ENCODE results near the gene RAPGEF2.

DNA sequence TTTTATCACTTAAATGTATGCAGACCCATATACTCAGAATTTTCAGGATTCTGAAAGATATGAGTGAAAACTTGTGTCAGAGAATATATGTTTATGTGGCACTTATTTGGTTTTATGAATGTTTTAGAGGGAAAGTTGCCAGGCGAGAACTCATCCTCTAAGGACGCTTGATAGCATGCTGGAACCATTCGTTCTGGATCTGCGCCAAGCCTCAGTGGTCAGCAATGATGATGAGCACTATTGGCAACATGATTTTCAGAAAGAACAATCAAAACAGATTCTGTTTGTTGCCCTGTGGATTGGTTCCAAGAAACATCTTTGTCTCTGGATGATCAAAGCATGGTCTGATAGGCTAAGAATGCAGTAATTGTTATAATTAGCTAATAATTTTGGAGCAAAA is 32.1 kb upstream of the RAPGEF2 start:
- no peak for TF ChIP-seq POLR2A (IDR thresholded peaks at IDR 0.05)
- TF ChIP-seq, protein P1, sequence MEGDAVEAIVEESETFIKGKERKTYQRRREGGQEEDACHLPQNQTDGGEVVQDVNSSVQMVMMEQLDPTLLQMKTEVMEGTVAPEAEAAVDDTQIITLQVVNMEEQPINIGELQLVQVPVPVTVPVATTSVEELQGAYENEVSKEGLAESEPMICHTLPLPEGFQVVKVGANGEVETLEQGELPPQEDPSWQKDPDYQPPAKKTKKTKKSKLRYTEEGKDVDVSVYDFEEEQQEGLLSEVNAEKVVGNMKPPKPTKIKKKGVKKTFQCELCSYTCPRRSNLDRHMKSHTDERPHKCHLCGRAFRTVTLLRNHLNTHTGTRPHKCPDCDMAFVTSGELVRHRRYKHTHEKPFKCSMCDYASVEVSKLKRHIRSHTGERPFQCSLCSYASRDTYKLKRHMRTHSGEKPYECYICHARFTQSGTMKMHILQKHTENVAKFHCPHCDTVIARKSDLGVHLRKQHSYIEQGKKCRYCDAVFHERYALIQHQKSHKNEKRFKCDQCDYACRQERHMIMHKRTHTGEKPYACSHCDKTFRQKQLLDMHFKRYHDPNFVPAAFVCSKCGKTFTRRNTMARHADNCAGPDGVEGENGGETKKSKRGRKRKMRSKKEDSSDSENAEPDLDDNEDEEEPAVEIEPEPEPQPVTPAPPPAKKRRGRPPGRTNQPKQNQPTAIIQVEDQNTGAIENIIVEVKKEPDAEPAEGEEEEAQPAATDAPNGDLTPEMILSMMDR (IDR thresholded peaks at IDR 0.05), result no peak
